ENCODE data around the gene SKIC3.

SKIC3 gene

DNA sequence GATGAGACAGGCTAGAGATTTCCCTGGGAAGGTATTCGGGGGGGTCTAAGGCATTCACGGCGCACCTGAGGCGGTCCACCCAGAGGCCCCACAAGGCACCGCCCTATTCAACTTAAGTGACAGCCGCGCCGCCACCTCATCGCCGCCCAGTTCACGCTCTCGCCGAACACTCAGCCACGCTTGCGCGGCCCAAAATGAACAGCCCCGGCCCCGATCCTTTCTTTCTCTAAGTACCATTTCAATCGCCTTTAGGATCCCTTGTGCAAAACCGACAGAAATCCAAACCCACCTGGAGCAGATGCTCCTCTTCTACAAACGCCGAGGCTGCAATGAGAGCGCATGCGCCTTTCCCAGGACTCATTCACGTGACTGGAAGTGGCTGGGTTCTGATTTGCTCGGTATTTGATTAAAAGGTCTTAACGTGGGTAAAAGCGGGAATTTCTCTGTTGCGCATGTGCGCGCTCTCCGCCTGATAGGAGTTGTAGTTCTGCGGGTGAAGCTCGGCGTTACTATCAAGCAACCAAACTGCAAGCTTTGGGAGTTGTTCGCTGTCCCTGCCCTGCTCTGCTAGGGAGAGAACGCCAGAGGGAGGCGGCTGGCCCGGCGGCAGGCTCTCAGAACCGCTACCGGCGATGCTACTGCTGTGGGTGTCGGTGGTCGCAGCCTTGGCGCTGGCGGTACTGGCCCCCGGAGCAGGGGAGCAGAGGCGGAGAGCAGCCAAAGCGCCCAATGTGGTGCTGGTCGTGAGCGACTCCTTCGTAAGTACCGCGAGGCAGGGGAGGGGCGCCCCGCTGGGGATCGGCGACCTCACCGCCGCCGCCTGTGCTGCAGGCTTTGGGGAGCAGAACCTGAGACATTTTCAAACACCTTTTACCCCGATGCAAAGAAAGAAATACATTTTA is at the start of gene SKIC3, which contains the start of gene ARSK:
Gene SKIC3 (minus strand): TSS at position 331 of the 902 bp plus-strand sequence. CDS start 7,827 bp downstream, outside the sequence.
Gene ARSK (plus strand): TSS at position 455 of the 902 bp plus-strand sequence. CDS start 178 bp downstream, at position 633.
- DNase-seq = peak; percentile 95

DNA sequence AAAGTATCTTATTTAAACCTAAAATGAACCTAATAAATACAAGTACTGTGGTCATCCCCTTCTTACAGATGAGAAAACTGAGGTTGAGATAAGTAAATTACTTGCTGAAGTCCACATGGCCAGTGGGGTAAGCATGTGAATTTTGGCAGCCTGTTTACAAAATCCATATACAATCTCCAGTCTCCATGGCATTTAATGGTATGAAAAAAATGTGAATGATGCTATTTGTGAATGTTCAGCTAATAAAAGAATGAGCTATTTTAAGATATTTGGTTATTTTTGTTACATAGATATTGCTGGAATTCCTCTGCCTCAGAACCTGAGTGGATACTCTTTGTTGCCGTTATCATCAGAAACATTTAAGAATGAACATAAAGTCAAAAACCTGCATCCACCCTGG is 45.8 kb upstream of the SKIC3 start:
- no peak for DNase-seq

DNA sequence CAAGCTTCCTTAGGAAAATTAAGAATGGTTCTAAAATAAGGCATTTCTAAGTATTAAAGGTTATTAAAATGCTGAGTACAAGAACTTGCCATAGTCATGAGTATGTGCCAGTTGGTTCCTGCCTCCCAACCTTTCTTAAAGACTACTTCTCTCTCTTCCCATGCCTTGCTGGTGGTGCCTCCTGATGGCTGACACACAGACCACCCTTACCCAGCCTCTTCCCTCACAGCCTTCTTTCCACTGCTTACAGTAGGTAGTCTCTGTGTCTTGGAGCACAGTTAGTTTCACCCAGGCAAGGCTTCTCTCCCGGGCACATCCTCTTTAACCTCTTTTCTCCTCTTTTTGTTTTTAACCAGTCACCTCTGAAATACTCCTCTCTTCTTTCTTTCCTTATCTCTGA is 44.5 kb upstream of the SKIC3 start:
- no peak for DNase-seq

GRCh38 chr5:95595289-95595931 is 40.6 kb upstream of the SKIC3 start:
- peak; percentile 9 for DNase-seq

- no peak for DNase-seq
Observed at GRCh38 chr5:95591490-95591901, 36.7 kb upstream of the SKIC3 start.

DNA sequence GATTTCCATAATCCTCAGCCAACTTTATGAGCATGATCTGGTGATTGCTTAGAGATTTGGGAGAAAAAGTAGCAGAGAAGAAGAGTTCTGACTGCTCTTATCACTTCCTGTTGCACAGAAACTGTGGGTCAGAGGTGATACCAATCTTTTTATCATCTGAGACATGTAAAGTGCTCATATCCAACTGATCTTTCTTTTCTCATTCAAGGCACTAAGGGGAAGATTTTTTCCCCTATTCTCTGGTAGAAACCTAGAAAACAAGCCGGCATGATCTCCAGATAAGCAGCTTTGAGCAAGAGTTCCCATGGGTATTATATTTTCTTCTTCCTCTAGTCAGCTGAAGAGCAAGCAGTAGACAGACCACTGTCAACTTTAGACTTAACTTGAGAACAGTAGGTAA is 36.1 kb upstream of the SKIC3 start:
- DNase-seq = no peak

DNA sequence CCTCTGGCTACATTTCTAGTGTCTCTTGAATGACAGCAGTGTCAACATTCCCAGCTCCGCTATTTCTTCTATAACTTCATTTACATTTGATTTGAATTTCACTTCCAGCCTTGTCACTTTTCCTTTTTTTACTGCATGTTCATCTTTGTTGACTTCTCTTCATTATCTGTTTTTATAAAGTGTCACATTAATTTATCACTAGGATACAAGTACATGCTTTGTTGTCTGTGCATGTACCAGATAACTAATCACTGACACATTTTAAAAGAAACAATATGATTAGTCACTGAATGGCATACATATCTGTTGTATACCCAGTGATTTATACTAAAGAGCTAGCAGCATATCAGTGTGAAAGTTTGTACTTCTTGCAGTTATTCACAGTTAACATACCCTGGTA is 29.2 kb upstream of the SKIC3 start:
- no peak for DNase-seq

DNA sequence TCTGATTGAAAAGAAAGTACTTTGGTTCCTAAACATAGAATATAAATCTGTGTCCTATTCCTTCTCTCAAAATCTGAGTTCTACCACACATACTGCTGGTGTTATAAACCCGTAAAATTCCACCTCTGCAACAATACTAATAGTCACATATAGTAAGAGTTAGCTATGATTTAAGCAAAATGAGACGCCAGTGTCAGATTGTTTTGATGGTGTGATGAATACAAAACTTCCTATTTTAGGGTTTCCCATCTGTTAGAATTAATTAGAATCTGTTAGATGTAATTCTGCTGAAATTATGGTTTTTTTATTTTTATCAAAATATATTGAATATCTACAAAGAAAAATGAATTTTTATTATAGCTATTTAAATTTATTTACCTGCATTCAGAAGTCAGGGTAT is 26.8 kb upstream of the SKIC3 start:
- no peak for DNase-seq

DNA sequence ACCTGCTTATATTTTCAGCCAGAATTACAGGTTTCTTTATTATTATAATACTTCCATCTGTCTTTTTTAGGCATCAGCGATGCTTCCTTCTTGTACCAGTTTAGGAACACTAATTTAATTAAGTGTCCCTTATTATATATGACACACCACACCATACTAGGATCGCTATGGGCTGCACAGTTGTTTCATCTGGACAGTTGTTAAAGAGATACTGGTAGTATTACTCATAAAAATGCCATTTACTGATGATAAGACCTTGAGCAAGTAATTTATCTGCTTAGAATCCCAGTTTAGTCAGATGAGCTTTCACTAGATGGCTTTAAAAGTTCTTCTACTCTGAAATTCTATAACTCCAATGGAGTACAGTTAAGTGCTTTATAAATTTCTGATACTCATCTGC is 17.2 kb upstream of the SKIC3 start:
- DNase-seq = no peak

GRCh38 chr5:95565280-95565920 is 10.6 kb upstream of the SKIC3 start:
- no peak for DNase-seq

- peak; percentile 30 for DNase-seq
Observed at GRCh38 chr5:95564450-95564849, 9.7 kb upstream of the SKIC3 start.

DNA sequence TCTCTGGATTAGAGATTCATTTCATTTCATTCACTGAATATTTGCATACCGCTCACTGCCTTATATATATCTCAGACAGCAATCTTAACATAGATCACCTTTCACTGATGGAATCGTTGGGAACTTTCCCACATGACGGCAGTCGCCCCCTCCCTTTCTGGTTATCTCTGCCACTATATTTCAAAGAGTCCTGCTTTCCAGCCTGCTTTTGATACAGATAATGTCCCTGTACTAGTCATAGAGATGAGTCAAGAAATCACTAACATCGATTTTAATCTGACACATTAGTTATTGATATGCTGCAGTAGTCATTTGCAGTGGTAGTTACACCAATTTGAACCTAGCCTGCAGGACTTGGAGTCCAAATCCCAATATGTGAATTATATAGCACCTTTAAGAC is 8.6 kb upstream of the SKIC3 start:
- no peak for DNase-seq

DNA sequence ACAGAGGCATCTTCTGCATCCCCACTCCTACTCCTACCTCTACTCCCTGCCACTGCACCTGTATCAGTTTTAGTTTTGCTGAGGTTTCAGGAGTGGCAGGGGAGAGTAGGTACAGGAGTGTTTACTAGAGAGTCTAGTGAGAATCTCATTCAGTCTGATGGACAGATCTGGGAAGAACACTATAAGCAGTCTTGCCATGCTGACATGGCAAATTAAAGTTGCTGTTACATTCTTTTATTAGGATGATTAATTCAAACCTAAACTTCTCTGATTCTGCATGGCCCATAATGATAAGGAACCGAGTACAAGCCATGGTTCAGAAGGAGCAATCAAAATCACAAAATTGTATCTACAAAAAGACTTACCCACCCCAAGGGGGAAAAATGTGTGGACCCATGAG is 7.5 kb upstream of the SKIC3 start:
- no peak for DNase-seq

- DNase-seq = no peak
Observed at GRCh38 chr5:95557841-95558240, 3.1 kb upstream of the SKIC3 start.

- no peak for DNase-seq
Observed at GRCh38 chr5:95555553-95555952, 776 bp upstream of the SKIC3 start.

- DNase-seq = no peak
Observed at GRCh38 chr5:95554331-95554646, 488 bp downstream of the SKIC3 start.

GRCh38 chr5:95549030-95549429 is 5.7 kb downstream of the SKIC3 start:
- no peak for DNase-seq

DNA sequence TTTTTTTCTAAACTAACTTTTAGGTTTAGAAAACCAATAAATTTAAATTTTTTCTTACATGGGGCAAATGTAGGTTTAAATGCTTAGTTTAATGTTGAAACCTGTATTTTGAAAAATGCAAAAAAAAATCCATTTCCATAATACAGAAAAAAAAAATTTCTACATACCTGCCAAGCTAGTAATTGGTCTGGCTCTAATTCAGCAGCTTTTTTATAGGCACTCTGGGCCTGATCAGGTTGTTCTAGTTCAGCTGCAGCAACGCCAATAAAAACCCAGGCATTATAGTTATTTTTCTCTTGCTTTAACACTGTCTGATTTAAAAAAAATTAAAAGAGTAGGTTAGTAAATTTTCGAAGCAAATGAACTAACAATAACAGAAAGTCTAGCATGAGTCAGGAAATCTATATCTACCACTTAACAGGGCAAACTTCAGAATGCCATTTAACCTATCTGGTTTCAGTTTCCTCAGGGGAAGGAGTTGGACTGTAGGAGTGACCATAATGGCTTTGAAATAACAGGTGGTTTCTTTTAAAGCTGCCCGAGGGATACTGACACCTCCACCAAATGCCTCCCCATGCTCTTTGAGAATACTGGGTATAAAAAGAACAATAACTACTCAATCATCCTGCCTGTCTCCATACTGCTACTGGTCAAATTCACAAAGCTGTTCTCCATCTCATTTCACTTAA is 11.6 kb downstream of the SKIC3 start:
- no peak for DNase-seq

DNA sequence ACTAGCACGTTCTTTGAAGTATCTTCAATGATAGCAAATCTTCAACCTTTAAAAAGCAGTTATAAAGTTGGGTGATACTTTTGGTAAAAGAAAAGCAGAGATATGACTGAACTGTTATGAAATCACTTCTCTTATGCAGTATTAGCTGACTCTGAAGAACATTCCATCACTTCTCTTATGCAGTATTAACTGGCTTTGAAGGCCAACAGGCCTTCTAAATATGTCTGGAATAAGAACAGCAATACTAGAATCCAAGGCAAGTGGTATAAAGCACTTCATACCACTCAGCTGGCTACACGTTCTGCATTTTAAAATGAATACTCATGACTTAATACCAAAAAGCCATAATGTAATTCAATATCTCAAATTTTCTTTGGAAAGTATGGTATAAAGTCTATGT is 17.3 kb downstream of the SKIC3 start:
- DNase-seq = no peak

DNA sequence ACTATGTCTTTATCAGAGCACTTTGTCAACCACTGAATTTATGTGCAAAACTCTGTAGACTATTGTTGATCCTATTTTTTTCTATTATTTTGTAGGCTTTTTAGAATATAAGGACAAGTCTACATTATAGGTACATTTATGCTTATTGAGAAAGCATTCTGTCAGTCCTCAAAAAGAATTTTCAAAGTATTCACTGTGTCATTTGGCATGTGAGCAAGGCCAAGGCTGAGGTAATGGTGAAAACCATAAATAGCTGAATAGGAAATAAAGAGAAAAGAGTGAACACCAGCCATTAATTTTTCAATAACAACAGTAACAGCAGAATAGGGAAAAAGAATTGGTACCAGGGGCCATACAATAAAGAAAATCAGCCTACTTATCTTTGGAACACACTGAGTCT is 21.0 kb downstream of the SKIC3 start:
- no peak for DNase-seq

DNA sequence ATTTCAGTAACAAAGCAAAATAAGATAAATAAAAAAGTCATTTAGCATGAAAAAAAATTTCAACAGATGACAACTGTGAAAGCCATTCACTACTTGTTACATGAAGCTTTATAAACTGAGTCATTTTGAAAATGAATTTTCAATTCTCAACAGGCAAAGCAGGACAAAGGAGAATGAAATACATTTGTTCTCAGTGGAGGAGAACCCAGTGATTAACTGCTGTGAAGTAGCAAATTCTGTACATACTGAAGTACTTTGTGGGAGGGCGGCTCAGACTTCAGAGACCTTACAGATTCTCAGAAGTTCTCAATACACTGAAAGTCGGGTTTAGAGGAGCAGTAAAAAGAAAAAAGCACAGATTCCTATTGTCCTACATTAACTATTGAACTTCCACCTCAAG is 21.7 kb downstream of the SKIC3 start:
- DNase-seq = no peak

GRCh38 chr5:95532415-95532814 is 22.4 kb downstream of the SKIC3 start:
- no peak for DNase-seq

GRCh38 chr5:95531491-95531890 is 23.3 kb downstream of the SKIC3 start:
- DNase-seq = no peak
